DMS 273 treated with DMSO at 0.1 percent for 48 hours (cell line): Measurements from ENCODE around the gene CDKL5.

ENCODE experiments used
- DNase-seq: peaks from one replicate; lab custom pipeline; 2025; lab: John Stamatoyannopoulos, UW

The CDKL5 gene

DNA sequence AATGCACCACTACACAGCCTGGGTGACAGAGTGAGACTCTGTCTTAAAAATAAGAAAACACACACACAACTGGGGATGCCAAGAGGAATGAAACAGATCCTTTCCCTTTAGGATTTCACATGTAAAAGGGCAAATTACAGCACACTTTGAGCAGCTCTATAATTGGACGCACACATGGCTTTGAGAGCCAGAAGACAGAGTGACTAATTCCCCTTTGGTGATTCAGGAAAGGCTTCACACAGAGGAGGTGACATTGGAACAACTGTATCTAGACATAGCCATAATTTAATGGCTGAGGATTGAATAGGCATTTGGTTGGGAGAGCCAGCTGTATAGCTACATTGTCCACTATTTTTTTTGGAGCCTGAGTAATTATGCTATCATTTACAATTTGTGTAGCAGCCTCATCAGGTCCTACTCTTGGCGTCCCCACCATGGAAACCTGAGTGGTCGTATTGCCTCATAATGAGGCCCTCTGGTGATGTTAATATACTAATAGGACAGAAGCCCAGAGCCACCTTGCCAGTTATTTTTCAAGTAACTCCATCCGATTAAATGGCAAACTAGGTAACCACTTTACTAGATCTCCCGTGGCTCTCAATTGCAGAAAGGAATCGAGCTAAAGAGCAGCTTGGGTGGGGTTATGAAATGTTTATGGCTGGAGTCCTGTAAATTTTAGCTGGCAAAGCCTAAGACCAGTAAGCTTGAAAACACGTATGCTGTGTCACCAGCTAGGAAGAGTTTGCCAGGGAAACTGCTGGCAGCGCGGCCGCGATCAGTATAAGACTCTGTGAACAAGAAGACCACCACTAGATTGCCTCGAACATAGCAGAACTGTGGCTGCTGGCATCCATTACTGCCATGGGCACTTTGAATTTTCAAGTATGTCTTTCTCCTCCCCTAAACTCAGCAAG is 273.6 kb downstream of the CDKL5 start:
- no peak for DNase-seq

DNA sequence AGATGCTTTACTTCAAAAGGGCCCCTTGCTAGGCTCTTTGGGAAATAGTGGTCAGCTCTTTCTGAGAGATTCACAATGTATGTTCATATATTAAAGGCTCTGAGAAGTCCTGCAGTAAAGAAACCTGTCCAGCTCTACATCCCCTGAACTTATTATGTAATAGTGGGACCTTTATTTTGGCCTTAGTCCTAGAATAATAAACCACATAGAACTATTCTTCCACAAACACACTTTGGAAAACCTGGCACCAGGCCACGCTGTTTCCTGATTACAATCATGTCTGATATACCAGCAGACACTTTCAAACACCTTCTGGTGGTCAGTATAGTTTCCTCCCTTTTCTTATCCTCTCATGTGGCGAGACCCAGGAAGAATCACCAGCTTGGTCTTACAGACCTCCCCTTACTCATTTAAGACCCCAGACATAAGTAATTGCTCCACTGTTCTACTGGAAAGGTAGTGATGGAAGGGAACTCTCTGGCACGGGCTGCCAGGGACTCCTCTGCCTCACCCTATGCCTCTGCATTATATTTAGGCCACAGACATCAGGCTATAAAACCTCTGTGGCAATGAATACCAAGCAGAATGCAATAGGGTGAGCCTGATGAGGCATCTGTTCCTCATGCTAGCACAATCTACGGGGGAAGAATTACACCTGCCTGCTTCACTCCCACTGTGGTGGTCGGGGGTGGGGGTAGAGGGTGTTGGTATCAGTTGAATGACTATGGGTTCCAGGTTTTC is 276.4 kb downstream of the CDKL5 start:
- no peak for DNase-seq

DNA sequence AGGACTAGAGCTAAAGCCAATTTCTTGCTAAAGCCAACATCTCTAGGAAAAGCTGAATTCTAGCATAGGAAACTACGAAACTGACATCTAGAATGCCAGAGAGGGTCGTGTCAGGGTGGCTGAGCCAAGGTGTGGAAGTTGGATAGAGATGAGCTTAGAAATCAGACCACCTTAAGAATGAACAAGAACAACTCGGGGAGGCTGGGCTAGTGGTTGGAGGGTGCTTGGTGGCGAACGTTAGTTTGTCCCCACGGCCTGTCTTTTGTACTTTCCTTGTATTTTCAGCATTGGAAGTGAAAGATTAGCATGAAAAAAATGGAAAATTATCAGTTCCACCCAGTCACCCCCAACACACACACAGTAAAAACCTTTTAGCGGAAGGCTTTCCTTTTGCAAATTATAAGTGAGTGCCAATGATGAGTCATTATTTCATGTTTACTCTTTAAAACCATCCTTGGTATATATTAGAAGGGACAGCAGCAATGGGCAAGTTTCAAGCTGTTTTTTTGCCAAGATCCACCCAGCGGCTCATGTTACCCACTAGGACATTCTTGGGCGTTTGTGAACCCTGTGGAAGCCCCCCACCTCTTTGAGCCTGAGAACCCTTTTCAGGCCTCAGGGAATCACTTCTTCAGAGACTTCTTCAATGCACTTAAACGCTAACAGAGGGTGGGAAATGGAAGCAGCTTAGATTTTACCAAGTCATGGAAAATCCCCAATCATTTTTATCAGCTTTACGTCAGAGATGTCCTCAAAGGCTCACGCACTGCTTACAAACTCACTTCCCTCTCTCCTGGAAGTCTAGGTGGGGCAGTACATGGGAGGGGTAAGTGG is 277.2 kb downstream of the CDKL5 start:
- DNase-seq, result no peak
